GM12873 (cell line): ENCODE results near the gene NTNG1.
A peak's percentile ranks its signal among the peaks of the same experiment; 100 is the strongest.

ENCODE experiments used
- TF ChIP-seq, protein P1 (sequence below): IDR thresholded peaks from 2 replicates; pipeline ENCODE4 v1.5.1; 2012; ENCODE audit warnings: low read depth, mild to moderate bottlenecking, moderate library complexity, low read length, control low read depth; ENCODE audit not compliant: insufficient read depth; ENCODE audit errors: missing control alignments

The NTNG1 gene

GRCh38 chr1:107523736-107524135 is 382.9 kb downstream of the NTNG1 start:
- TF ChIP-seq, protein P1, sequence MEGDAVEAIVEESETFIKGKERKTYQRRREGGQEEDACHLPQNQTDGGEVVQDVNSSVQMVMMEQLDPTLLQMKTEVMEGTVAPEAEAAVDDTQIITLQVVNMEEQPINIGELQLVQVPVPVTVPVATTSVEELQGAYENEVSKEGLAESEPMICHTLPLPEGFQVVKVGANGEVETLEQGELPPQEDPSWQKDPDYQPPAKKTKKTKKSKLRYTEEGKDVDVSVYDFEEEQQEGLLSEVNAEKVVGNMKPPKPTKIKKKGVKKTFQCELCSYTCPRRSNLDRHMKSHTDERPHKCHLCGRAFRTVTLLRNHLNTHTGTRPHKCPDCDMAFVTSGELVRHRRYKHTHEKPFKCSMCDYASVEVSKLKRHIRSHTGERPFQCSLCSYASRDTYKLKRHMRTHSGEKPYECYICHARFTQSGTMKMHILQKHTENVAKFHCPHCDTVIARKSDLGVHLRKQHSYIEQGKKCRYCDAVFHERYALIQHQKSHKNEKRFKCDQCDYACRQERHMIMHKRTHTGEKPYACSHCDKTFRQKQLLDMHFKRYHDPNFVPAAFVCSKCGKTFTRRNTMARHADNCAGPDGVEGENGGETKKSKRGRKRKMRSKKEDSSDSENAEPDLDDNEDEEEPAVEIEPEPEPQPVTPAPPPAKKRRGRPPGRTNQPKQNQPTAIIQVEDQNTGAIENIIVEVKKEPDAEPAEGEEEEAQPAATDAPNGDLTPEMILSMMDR = no peak

DNA sequence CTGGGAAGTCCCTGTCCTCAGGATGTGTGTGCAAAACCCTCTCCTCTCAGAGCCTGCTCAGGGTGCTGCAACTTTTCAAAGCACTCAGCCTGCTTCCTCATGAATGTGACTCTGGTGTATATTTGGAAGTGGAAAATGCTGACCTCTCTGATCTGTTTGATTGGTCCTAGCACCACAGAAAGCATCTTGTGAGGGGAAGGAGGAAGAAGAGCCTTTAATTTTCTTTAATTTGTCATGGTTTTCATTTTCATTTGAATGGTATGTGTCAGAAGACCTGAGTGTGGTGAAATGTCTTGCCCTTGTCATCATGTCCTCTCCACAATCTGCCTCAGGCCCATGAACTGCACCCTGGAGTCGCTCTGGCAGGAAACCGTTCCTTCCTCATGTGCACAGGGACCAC is 383.5 kb downstream of the NTNG1 start:
- TF ChIP-seq, protein P1 = no peak

DNA sequence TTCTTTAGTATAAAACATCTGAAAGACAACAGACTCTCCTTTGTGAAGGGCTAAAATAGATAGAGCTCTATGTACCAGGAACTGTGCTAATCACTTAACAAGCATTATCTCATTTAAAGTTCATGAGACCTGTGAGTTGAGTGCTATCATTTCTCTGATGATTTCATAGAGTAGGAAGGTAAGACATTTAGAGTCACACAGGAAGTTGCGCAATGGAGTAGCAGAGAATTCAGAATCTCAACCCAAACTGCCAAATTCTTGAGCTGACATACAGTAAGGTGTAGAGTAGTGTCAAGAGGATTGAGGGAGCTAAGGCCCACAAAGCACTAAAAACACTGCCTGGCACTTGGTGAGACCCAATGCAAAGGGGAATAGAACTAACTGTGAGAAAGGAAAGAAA is 384.3 kb downstream of the NTNG1 start:
- TF ChIP-seq, protein P1 = no peak

DNA sequence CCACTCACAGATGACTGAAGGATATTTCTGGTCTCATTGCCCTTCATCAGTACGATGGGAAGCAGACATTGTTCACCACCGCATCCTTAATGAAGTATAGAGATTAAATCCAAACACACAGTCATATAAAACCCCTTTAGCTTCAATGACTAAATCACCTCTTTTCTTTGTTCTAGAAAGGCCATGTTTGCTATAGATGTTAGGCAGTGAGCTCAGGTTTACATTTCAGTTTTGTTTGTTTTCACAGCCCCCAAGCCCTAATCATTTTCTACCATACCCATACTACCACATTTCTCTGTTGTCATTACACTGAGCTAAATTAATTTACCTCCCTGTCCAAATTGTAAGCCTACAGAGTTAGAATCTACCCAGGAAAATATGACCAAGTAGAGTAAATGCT is 385.1 kb downstream of the NTNG1 start:
- TF ChIP-seq, protein P1 = no peak

DNA sequence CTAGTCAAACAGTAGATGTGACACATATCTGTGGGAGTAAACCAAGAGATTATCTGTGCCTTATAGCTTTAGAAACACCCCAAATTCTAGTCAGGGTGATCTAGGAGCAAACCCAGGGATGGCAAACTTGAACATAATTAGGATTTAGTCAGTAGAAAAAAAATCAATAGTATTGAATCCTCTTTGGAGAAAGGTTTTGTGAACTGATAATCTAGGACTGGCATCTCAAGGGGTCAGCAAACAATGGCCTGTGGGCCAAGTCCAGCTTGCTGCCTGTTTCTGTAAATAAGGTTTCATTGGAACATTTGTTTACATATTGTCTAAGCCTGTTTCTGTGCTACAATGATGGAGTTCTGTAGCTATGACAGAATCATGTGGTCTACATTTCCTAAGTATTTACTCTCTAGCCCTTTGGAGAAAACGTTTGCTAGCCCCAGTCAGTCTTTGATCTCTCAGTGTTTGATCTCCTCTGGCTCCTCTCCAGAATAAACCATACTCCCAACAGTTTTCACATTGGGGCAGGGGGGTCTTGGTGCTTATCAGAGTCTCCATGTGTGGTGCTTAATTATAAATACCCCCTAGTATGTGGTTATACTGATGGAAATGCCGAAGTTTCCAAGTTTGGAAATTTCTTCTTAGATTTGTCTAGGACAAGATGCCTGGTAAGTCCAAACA is 385.8 kb downstream of the NTNG1 start:
- TF ChIP-seq, protein P1 = no peak

DNA sequence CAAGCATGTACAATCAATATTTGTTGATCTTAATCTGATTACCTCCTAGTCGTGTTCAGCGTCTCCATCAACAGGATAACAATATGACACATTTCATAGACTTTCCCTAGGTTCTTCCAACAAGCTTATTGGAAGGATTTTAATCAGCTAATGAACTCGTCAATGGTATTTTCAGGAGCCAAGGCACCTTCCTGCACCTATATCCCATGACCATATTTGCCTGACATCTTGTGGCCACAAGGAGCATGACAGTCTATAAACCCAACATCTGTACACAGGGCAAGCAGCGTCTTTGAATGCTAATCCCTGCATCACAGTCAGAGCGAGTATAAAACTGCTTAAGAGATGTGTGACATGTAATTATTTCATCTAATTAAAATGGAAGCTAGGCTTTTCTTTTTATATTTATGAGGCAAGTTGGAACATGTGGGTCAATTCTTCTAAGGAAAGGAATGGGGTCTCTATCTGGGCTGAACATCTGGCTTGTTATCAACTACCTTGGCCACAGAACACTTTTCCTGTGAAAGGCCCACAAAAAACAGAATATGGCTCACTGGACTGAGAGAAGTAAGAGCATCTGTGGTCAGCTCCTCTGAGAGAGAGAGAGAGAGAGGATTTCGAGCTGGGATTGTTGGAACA is 388.8 kb downstream of the NTNG1 start:
- TF ChIP-seq, protein P1 = peak; percentile 86

GRCh38 chr1:107530543-107530942 is 389.7 kb downstream of the NTNG1 start:
- TF ChIP-seq, protein P1 = no peak
